GM12878 (cell line): ENCODE measurements around the gene DENND1A. TPM values are rescaled to one million over a fixed set of nuclear protein-coding genes. Genes with fewer than 3 reads are reported as not detected.

Source experiments
- ATAC-seq: fragments of 200-7000 bp; cut with Tn5 transposase; 3 replicates; pipeline ENCODE4 v1.9.1; 2020; ENCODE audit warnings: mild to moderate bottlenecking, moderate library complexity
- BruUV-seq: library from RNA; stranded (reverse); fragments of 400-500 nt; replicated peaks from 2 replicates; lab custom pipeline; 2021; lab: Mats Ljungman, UMichigan
- CTCF ChIA-PET: fragments of 300-600 bp; sonication (Branson Sonifier 250); formaldehyde crosslinking; extraction: SDS; loops from one replicate; lab custom pipeline; 2021; ENCODE audit warnings: inconsistent platforms; lab: Yijun Ruan, JAX
- POLR2A ChIA-PET: fragments of 350-600 bp; formaldehyde crosslinking; extraction: SDS; loops from one replicate; lab custom pipeline; 2021; ENCODE audit warnings: inconsistent platforms; lab: Charles Lee
- RAD21 ChIA-PET: fragments of 300-600 bp; sonication (Branson Sonifier 250); formaldehyde crosslinking; loops from one replicate; lab custom pipeline; 2023; ENCODE audit warnings: antibody characterized with exemption; ENCODE audit not compliant: unreplicated experiment; lab: Charles Lee
- SMC1A ChIA-PET: fragments of 300-600 bp; sonication (Branson Sonifier 250); formaldehyde crosslinking; loops from one replicate; lab custom pipeline; 2023; ENCODE audit not compliant: unreplicated experiment, uncharacterized antibody; lab: Charles Lee
- DNase-seq: peaks from one replicate; pipeline ENCODE4 v3.0.0-alpha.2; 2011; ENCODE audit warnings: low read depth, low spot score
- FAIRE-seq: peaks from 3 replicates; lab custom pipeline; 2011; peaks lifted over from hg19 to GRCh38; lab: Jason Lieb, UNC
- H2AFZ ChIP-seq: 2 replicates; pipeline ENCODE4 v1.6.0; 2011; ENCODE audit warnings: low read depth, low read length, control low read depth; ENCODE audit not compliant: control insufficient read depth
- H3K27ac ChIP-seq: 2 replicates; pipeline ENCODE4 v1.5.1; 2011; ENCODE audit warnings: control low read depth; ENCODE audit not compliant: control insufficient read depth, insufficient read depth
- H3K27me3 ChIP-seq, 2 experiments: replicated peaks in 1 of 2; 2 replicates each; pipeline versions ENCODE4 v1.6.0 to v1.6.1; 2011; ENCODE audit warnings: low read length in 1 of 2; ENCODE audit not compliant: control insufficient read depth in 2 of 2, insufficient read depth in 2 of 2
- H3K36me3 ChIP-seq, 2 experiments: 2 replicates each; pipeline ENCODE4 v1.5.1; 2011; ENCODE audit warnings: low read length in 1 of 2; ENCODE audit not compliant: control insufficient read depth in 2 of 2, insufficient read depth in 2 of 2
- H3K4me1 ChIP-seq: 2 replicates; pipeline ENCODE4 v1.6.1; 2011; ENCODE audit warnings: mild to moderate bottlenecking, low read length, moderate library complexity, mixed read lengths; ENCODE audit not compliant: control insufficient read depth, insufficient read depth
- H3K4me2 ChIP-seq: 2 replicates; pipeline ENCODE4 v1.6.0; 2011; ENCODE audit warnings: control low read depth; ENCODE audit not compliant: control insufficient read depth, insufficient read depth
- H3K4me3 ChIP-seq: fragments of 200-600 bp; sonication (generic); 2 replicates; pipeline ENCODE4 v1.5.1; 2016
- H3K79me2 ChIP-seq: 2 replicates; pipeline ENCODE4 v1.6.0; 2011; ENCODE audit warnings: low read length; ENCODE audit not compliant: control insufficient read depth, insufficient read depth
- H3K9ac ChIP-seq: 2 replicates; pipeline ENCODE4 v1.8.0; 2011; ENCODE audit warnings: low read length, control low read depth, mixed read lengths; ENCODE audit not compliant: control insufficient read depth, insufficient read depth
- H3K9me3 ChIP-seq: replicated peaks from 3 replicates; pipeline ENCODE4 v1.5.1; 2011; ENCODE audit warnings: mild to moderate bottlenecking, low read length; ENCODE audit not compliant: control insufficient read depth, insufficient read depth
- H4K20me1 ChIP-seq: 2 replicates; pipeline ENCODE4 v1.6.0; 2011; ENCODE audit not compliant: control insufficient read depth, insufficient read depth
- IRF4 ChIP-seq: IDR thresholded peaks from 2 replicates; pipeline ENCODE4 v1.6.1; 2011; ENCODE audit warnings: low read depth, low read length
- RBBP5 ChIP-seq: fragments of 200-600 bp; sonication (generic); conservative IDR thresholded peaks from 2 replicates; pipeline ENCODE4 v1.6.1; 2016
- RELA ChIP-seq: fragments of 450-650 bp; IDR thresholded peaks from 2 replicates; pipeline ENCODE4 v1.8.0; 2014; ENCODE audit warnings: borderline replicate concordance; ENCODE audit not compliant: partially characterized antibody
- SREBF2 ChIP-seq: IDR thresholded peaks from 2 replicates; pipeline ENCODE4 v1.6.1; 2012; ENCODE audit warnings: mild to moderate bottlenecking, low read length
- TCF12 ChIP-seq: IDR thresholded peaks from 2 replicates; pipeline ENCODE4 v1.6.1; 2011; ENCODE audit warnings: low read depth, mild to moderate bottlenecking, low read length
- ZNF217 ChIP-seq: fragments of 450-650 bp; IDR thresholded peaks from 2 replicates; pipeline ENCODE4 v1.6.1; 2017; ENCODE audit warnings: antibody characterized with exemption, mild to moderate bottlenecking
- ZNF592 ChIP-seq: fragments of 450-650 bp; IDR thresholded peaks from 2 replicates; pipeline ENCODE4 v1.6.1; 2017; ENCODE audit warnings: mild to moderate bottlenecking, moderate library complexity
- in situ Hi-C: fragments of 300-500 bp; cut with MboI; formaldehyde crosslinking; loops from 9 replicates; pipeline ENCODE4 v1.14.3; 2018; ENCODE audit warnings: mixed read lengths
- intact Hi-C: fragments of 100-400 bp; cut with micrococcal nuclease; formaldehyde crosslinking; loops from one replicate; pipeline ENCODE4 v1.14.2; 2022; ENCODE audit not compliant: unreplicated experiment
- polyA plus RNA-seq, 11 experiments: library from polyadenylated mRNA; depleted of rRNA in 4 of 11; unstranded in 6 of 11; stranded (reverse) in 5 of 11; fragments of >200 nt; fragmentation: Nextera tagmentation in 4 of 11; fragmentation: Illumina TruSeq in 1 of 11; extraction: Ambion mirVana in 4 of 11; extraction: Trizol in 1 of 11; gene quantifications; 1 replicate in 1 of 11; 2 replicates in 10 of 11; pipeline versions ENCODE4 v1.2.1 to v1.2.3, GENCODE V29; 2011 to 2016; ENCODE audit warnings: inconsistent platforms in 2 of 11, missing spikeins in 2 of 11, low read depth in 1 of 11
- total RNA-seq, 4 experiments: library from RNA; depleted of rRNA in 3 of 4; stranded (reverse); fragments of >200 nt in 3 of 4; fragmentation: Illumina TruSeq in 1 of 4; extraction: Trizol in 1 of 4; gene quantifications; 2 replicates each; pipeline versions ENCODE4 v1.2.1 to v1.2.3, GENCODE V29; 2013 to 2021

DENND1A gene
- total and polyA plus RNA-seq, 10 of the 15 experiments (the other 5 are each of a cell fraction or from before 2014, with no cell fraction given) = 14.1 to 48.6 (median 35.2) TPM

DNA sequence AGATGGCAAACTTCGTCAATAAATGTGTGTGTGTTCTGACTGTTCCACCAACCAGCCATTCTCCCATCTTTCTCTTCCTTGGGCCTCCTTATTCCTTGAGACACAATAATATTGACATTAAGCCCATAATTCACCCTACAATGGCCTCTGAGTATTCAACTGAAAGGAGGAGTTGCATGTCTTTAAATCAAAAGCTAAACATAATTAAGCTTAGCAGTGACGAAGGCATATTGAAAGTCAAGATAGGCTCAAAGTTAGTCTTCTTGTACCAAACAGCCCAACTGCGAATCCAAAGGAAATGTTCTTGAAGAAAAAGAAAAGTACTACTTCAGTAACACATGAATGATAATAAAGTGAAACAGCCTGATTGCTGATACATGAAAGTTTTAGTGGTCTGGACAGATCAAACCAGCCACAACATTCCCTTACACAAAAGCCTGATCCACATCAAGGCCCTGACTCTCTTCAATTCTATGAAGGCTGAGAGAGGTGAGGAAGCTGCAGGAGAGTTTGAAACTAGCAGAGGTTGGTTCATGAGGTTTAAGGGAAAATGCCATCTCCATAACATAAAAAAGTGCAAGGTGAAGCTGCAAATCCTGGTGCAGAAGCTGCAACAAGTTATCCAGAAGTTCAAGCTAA, 81.4 kb downstream of the DENND1A start (continued):
- no peak for TF ChIP-seq RELA
- no peak for TF ChIP-seq IRF4

- intact Hi-C loops = no loop called here
Observed at GRCh38 chr9:123846966-123847365, 83.0 kb downstream of the DENND1A start.

More at GRCh38 chr9:123846966-123847365, 83.0 kb downstream of the DENND1A start:
- no peak for TF ChIP-seq SREBF2
- TF ChIP-seq ZNF592 = no peak
- 0 out of 2 replicates have a peak, but pooled peaks have one; percentile 38 for TF ChIP-seq ZNF217
- no peak for TF ChIP-seq RBBP5
- TF ChIP-seq TCF12 = no peak
- Histone ChIP-seq H3K4me2 (no peak overlapping the region), H2AFZ (no peak overlapping the region), H3K36me3 (no peaks in the 10 kb centered on the region; a peak in 1 of 4 replicates), H3K79me2 (no peaks in the 10 kb centered on the region), H3K9ac (no peak overlapping the region), H3K4me1 (no peaks in the 10 kb centered on the region), H3K4me3 (no peak overlapping the region), H3K27me3 (no peaks in the 10 kb centered on the region), H4K20me1 (no peaks in the 10 kb centered on the region), H3K9me3 (peaks cover 27% of the 10 kb centered on the region), H3K27ac (no peak overlapping the region)
- ChIA-PET SMC1A (interaction anchor here (1.1 to 1.2 kb wide), 3 partner anchors 9 to 28 kb away, joined by 3 read pairs; no protein-coding TSS in a partner anchor), CTCF (no interaction called here), POLR2A (interaction anchor here (0.9 kb wide), 1 partner anchor 22 kb away, joined by 3 read pairs; no protein-coding TSS in a partner anchor), RAD21 (no interaction called here)
- ATAC-seq (no peak), FAIRE-seq (no peak), DNase-seq (no peak)
- BruUV-seq = no TSS peak
- in situ Hi-C loops = no loop called here
